ENCODE results near the gene ZNF211. TPM values are rescaled to one million over a fixed set of nuclear protein-coding genes. Genes with fewer than 3 reads are reported as not detected.

Gene ZNF211
- total RNA-seq, 1 experiment from 2014 or later = 10.2 TPM

DNA sequence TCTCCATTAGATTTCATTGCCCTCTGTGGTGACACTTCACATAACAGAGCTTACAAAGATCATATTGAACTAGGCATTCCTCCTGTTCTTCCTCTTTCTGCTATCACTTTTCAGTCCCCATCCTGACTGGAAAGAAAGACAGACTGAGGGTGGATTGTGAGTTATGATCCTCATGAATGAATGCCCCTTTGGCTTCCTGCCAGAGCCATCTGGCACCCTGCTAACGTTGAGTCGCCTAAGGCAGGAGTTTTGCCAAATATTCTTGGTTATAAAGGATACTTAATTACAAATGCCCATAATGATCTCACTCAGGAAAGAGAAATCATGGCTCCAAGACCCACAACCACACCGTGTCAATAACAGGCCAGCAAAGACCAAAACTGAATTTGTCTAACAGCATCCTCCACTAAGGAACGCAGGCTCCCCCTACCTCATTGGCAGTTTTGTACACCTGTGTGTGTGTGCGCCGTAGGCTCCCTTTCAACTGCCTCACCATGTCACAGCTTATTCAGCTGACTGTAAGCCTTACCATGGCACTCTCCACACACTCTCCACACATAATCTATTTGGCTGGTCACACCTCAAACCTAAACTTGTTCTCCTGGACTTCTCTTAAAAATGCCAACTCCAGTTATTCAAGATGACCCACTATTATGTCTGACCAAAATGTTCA lies 15.5 kb downstream of the ZNF211 start:
- H3K4me1 Mint-ChIP-seq (ENCODE audit: low read depth, unreplicated experiment) = peaks cover 8% of the 10 kb centered on the region
- H3K27me3 Mint-ChIP-seq (ENCODE audit: unreplicated experiment) = no peaks in the 10 kb centered on the region
- no peak for DNase-seq
- CTCF ChIA-PET = no interaction called here
- intact Hi-C loops (cut with micrococcal nuclease; ENCODE audit: unreplicated experiment) = no loop called here
- BruUV-seq (replicated peaks) = no TSS peak
- H3K9me3 Mint-ChIP-seq (ENCODE audit: low read depth, unreplicated experiment) = peaks cover 18% of the 10 kb centered on the region
- no peak overlapping the region for H3K27ac Mint-ChIP-seq (ENCODE audit: unreplicated experiment)
- no peak overlapping the region for H3K4me3 Mint-ChIP-seq (ENCODE audit: low read depth, unreplicated experiment)
- TF ChIP-seq, protein P1, sequence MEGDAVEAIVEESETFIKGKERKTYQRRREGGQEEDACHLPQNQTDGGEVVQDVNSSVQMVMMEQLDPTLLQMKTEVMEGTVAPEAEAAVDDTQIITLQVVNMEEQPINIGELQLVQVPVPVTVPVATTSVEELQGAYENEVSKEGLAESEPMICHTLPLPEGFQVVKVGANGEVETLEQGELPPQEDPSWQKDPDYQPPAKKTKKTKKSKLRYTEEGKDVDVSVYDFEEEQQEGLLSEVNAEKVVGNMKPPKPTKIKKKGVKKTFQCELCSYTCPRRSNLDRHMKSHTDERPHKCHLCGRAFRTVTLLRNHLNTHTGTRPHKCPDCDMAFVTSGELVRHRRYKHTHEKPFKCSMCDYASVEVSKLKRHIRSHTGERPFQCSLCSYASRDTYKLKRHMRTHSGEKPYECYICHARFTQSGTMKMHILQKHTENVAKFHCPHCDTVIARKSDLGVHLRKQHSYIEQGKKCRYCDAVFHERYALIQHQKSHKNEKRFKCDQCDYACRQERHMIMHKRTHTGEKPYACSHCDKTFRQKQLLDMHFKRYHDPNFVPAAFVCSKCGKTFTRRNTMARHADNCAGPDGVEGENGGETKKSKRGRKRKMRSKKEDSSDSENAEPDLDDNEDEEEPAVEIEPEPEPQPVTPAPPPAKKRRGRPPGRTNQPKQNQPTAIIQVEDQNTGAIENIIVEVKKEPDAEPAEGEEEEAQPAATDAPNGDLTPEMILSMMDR (IDR thresholded peaks at IDR 0.05; ENCODE audit: unreplicated experiment) = no peak
- no peaks in the 10 kb centered on the region for H3K36me3 Mint-ChIP-seq (ENCODE audit: insufficient read depth, unreplicated experiment)

DNA sequence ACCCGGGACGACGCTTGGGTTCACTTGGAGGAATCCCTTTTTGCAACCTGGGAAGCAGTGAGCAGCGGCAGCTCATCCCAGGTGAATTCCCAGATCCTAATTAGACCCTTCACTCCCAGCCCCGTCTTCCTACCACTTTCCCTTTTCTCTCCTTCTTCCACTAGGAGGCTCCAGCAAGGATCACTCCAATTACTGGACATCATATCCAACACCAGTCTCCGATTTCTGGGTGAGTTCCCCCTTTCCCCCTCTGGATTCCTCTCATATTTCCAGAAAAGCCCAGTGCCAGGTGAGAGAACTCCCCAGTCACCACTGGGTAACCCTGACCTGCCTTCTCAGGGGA lies 18.7 kb downstream of the ZNF211 start:
- Mint-ChIP-seq H3K27me3 (ENCODE audit: unreplicated experiment) (no peaks in the 10 kb centered on the region), H3K4me1 (ENCODE audit: low read depth, unreplicated experiment) (peaks cover 8% of the 10 kb centered on the region), H3K36me3 (ENCODE audit: insufficient read depth, unreplicated experiment) (no peaks in the 10 kb centered on the region), H3K9me3 (ENCODE audit: low read depth, unreplicated experiment) (peaks cover 34% of the 10 kb centered on the region), H3K27ac (ENCODE audit: unreplicated experiment) (no peak overlapping the region), H3K4me3 (ENCODE audit: low read depth, unreplicated experiment) (peak overlapping the region; percentile 14)
- no peak for DNase-seq
- intact Hi-C loops (cut with micrococcal nuclease; ENCODE audit: unreplicated experiment) = no loop called here
- TF ChIP-seq, protein P1 (IDR thresholded peaks at IDR 0.05; ENCODE audit: unreplicated experiment) = no peak
- CTCF ChIA-PET = no interaction called here
- no TSS peak for BruUV-seq (replicated peaks)

DNA sequence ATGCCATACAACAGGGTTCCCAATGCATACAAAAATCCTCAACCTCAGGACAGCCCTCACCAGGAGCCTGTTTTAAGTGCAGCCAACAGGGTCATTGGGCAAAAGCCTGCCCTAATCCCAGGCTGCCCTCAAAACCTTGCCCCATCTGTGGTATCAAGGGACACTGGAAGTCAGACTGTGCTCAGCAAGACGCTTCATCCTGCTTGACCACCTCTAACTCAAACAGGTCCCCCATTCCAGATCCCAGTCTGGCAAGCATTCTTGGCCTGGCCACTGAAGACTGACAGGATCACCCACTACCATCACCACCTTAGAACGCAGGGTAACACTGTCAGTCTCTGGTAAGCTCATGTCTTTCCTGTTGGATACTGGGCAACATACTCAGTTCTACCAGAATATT lies 20.7 kb downstream of the ZNF211 start:
- Mint-ChIP-seq H3K36me3 (ENCODE audit: insufficient read depth, unreplicated experiment) (no peaks in the 10 kb centered on the region), H3K4me1 (ENCODE audit: low read depth, unreplicated experiment) (peaks cover 8% of the 10 kb centered on the region), H3K27me3 (ENCODE audit: unreplicated experiment) (no peaks in the 10 kb centered on the region), H3K27ac (ENCODE audit: unreplicated experiment) (no peak overlapping the region), H3K9me3 (ENCODE audit: low read depth, unreplicated experiment) (peaks cover 32% of the 10 kb centered on the region), H3K4me3 (ENCODE audit: low read depth, unreplicated experiment) (no peak overlapping the region)
- TF ChIP-seq, protein P1 (IDR thresholded peaks at IDR 0.05; ENCODE audit: unreplicated experiment) = no peak
- CTCF ChIA-PET = interaction anchor here (0.6 kb wide), 1 partner anchor 505 kb away, joined by 5 read pairs; no protein-coding TSS in a partner anchor
- DNase-seq = no peak
- no TSS peak for BruUV-seq (replicated peaks)
- intact Hi-C loops (cut with micrococcal nuclease; ENCODE audit: unreplicated experiment) = no loop called here

DNA sequence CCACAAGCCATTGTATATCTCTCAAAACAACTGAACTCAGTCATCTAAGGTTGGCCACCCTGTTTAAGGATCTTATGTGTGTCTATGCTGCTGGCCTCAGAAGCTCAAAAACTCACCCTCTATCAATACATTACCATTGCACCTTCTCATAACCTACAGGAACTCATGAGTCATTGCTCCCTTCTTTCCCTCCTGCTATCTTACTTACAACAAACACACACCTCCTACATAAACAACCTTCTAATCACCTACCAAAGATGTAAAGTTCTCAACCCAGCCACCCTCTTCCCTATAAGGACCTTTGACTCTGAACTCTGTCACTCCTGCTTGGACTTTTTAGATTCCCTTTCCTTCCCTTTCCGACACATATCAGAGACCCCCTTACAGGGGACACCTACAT lies 22.5 kb downstream of the ZNF211 start:
- TF ChIP-seq, protein P1 (IDR thresholded peaks at IDR 0.05; ENCODE audit: unreplicated experiment) = no peak
- Mint-ChIP-seq H3K4me3 (ENCODE audit: low read depth, unreplicated experiment) (no peak overlapping the region), H3K4me1 (ENCODE audit: low read depth, unreplicated experiment) (peaks cover 8% of the 10 kb centered on the region), H3K27ac (ENCODE audit: unreplicated experiment) (no peak overlapping the region), H3K36me3 (ENCODE audit: insufficient read depth, unreplicated experiment) (no peaks in the 10 kb centered on the region), H3K9me3 (ENCODE audit: low read depth, unreplicated experiment) (peaks cover 35% of the 10 kb centered on the region), H3K27me3 (ENCODE audit: unreplicated experiment) (peaks cover 14% of the 10 kb centered on the region)
- intact Hi-C loops (cut with micrococcal nuclease; ENCODE audit: unreplicated experiment) = no loop called here
- no TSS peak for BruUV-seq (replicated peaks)
- DNase-seq = no peak
- CTCF ChIA-PET = no interaction called here

All from Calu3 (cell line).